ENCODE measurements around the gene MBOAT7.
"Not testable (repeated sequence)": the region's sequence is repeated elsewhere in the genome, so short reads cannot be mapped to it uniquely, and the experiment has no call there.

GRCh38 chr19:54223277-54223936, 34.0 kb upstream of the MBOAT7 start:
- not testable (repeated sequence) for TF ChIP-seq RAD21 (conservative IDR thresholded peaks at IDR 0.05 in 1 of 2, IDR thresholded peaks at IDR 0.05 in 1 of 2); ESRRA (IDR thresholded peaks at IDR 0.05; ENCODE audit: borderline replicate concordance, low read length); POLR2A (IDR thresholded peaks at IDR 0.05; ENCODE audit: low read length); CTCF (IDR thresholded peaks at IDR 0.05); RNF2 (IDR thresholded peaks at IDR 0.05; ENCODE audit: borderline replicate concordance, low read depth); EP300 (IDR thresholded peaks at IDR 0.05); MAX (IDR thresholded peaks at IDR 0.05); CEBPB (IDR thresholded peaks at IDR 0.05); JUN (IDR thresholded peaks at IDR 0.05); CHD4 (IDR thresholded peaks at IDR 0.05; ENCODE audit: borderline replicate concordance)
- TF ChIP-seq, protein P1, sequence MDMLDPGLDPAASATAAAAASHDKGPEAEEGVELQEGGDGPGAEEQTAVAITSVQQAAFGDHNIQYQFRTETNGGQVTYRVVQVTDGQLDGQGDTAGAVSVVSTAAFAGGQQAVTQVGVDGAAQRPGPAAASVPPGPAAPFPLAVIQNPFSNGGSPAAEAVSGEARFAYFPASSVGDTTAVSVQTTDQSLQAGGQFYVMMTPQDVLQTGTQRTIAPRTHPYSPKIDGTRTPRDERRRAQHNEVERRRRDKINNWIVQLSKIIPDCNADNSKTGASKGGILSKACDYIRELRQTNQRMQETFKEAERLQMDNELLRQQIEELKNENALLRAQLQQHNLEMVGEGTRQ (IDR thresholded peaks at IDR 0.05): not testable (repeated sequence)

Data from A549 (cell line).